HG03460 (cell line): ENCODE results near the gene TSEN54.
"Not testable (repeated sequence)": the region's sequence is repeated elsewhere in the genome, so short reads cannot be mapped to it uniquely, and the experiment has no call there.

Experiments
- ATAC-seq: cut with Tn5 transposase; IDR thresholded peaks from one replicate; pipeline ENCODE4 v1.9.1; 2021; ENCODE audit not compliant: unreplicated experiment

TSEN54 gene

GRCh38 chr17:75516255-75516618, at the start of gene TSEN54:
Gene TSEN54 (plus strand): TSS chr17:75516528. CDS start chr17:75516561, 33 bp downstream.
- ATAC-seq = peak; percentile 63

GRCh38 chr17:75468291-75468754, 48.0 kb upstream of the TSEN54 start:
- ATAC-seq = no peak

GRCh38 chr17:75468779-75469373, 47.5 kb upstream of the TSEN54 start:
- ATAC-seq = no peak

GRCh38 chr17:75471207-75471606, 45.1 kb upstream of the TSEN54 start:
- no peak for ATAC-seq

GRCh38 chr17:75472119-75472518, 44.2 kb upstream of the TSEN54 start:
- no peak for ATAC-seq

GRCh38 chr17:75473246-75473645, 43.1 kb upstream of the TSEN54 start:
- no peak for ATAC-seq

GRCh38 chr17:75474736-75475135, 41.6 kb upstream of the TSEN54 start:
- ATAC-seq = no peak

GRCh38 chr17:75475144-75475835, 41.0 kb upstream of the TSEN54 start:
- no peak for ATAC-seq

GRCh38 chr17:75475851-75476250, 40.5 kb upstream of the TSEN54 start:
- no peak for ATAC-seq

GRCh38 chr17:75476271-75476671, 40.1 kb upstream of the TSEN54 start:
- no peak for ATAC-seq

GRCh38 chr17:75476752-75477489, 39.4 kb upstream of the TSEN54 start:
- no peak for ATAC-seq

- ATAC-seq = not testable (repeated sequence)
Measured at GRCh38 chr17:75477490-75477862, 38.9 kb upstream of the TSEN54 start.

- ATAC-seq = no peak
Measured at GRCh38 chr17:75478508-75478907, 37.8 kb upstream of the TSEN54 start.

GRCh38 chr17:75480281-75480680, 36.0 kb upstream of the TSEN54 start:
- ATAC-seq = no peak

GRCh38 chr17:75481194-75482068, 34.9 kb upstream of the TSEN54 start:
- ATAC-seq = no peak

GRCh38 chr17:75482098-75482942, 34.0 kb upstream of the TSEN54 start:
- ATAC-seq = no peak

- no peak for ATAC-seq
Measured at GRCh38 chr17:75485688-75486087, 30.6 kb upstream of the TSEN54 start.

- no peak for ATAC-seq
Measured at GRCh38 chr17:75486151-75486550, 30.2 kb upstream of the TSEN54 start.

GRCh38 chr17:75486951-75487350, 29.4 kb upstream of the TSEN54 start:
- no peak for ATAC-seq

- no peak for ATAC-seq
Measured at GRCh38 chr17:75487351-75488070, 28.8 kb upstream of the TSEN54 start.
